ENCODE measurements around the gene RNLS.
"Not testable (repeated sequence)": the region's sequence is repeated elsewhere in the genome, so short reads cannot be mapped to it uniquely, and the experiment has no call there.

Gene RNLS

GRCh38 chr10:88297103-88297502 is 286.0 kb downstream of the RNLS start:
- DNase-seq (ENCODE audit: low read depth, low spot score): no peak

GRCh38 chr10:88293651-88294230 is 289.4 kb downstream of the RNLS start:
- no peak for DNase-seq (ENCODE audit: low read depth, low spot score)

- DNase-seq (ENCODE audit: low read depth, low spot score): no peak
Measured at GRCh38 chr10:88293073-88293472, 290.0 kb downstream of the RNLS start.

GRCh38 chr10:88292185-88292514 is 291.0 kb downstream of the RNLS start:
- no peak for DNase-seq (ENCODE audit: low read depth, low spot score)

GRCh38 chr10:88291289-88292184 is 291.6 kb downstream of the RNLS start:
- DNase-seq (ENCODE audit: low read depth, low spot score): no peak

GRCh38 chr10:88289342-88289741 is 293.8 kb downstream of the RNLS start:
- DNase-seq (ENCODE audit: low read depth, low spot score): no peak

- DNase-seq (ENCODE audit: low read depth, low spot score): no peak
Measured at GRCh38 chr10:88288320-88289059, 294.6 kb downstream of the RNLS start.

- no peak for DNase-seq (ENCODE audit: low read depth, low spot score)
Measured at GRCh38 chr10:88286030-88286429, 297.1 kb downstream of the RNLS start.

GRCh38 chr10:88281592-88282347 is 301.3 kb downstream of the RNLS start:
- DNase-seq (ENCODE audit: low read depth, low spot score): no peak

- no peak for DNase-seq (ENCODE audit: low read depth, low spot score)
Measured at GRCh38 chr10:88280518-88280917, 302.6 kb downstream of the RNLS start.

- DNase-seq (ENCODE audit: low read depth, low spot score): no peak
Measured at GRCh38 chr10:88278912-88279311, 304.2 kb downstream of the RNLS start.

- DNase-seq (ENCODE audit: low read depth, low spot score): not testable (repeated sequence)
Measured at GRCh38 chr10:88276945-88277344, 306.2 kb downstream of the RNLS start.

- no peak for DNase-seq (ENCODE audit: low read depth, low spot score)
Measured at GRCh38 chr10:88274286-88274685, 308.8 kb downstream of the RNLS start.

- DNase-seq (ENCODE audit: low read depth, low spot score): no peak
Measured at GRCh38 chr10:88273567-88273966, 309.6 kb downstream of the RNLS start.

- DNase-seq (ENCODE audit: low read depth, low spot score): no peak
Measured at GRCh38 chr10:88271761-88272543, 311.2 kb downstream of the RNLS start.

- DNase-seq (ENCODE audit: low read depth, low spot score): peak; percentile 40
Measured at GRCh38 chr10:88270871-88271713, 312.0 kb downstream of the RNLS start.

GRCh38 chr10:88270061-88270808 is 312.9 kb downstream of the RNLS start:
- no peak for DNase-seq (ENCODE audit: low read depth, low spot score)

- DNase-seq (ENCODE audit: low read depth, low spot score): no peak
Measured at GRCh38 chr10:88262591-88263234, 320.4 kb downstream of the RNLS start.

- DNase-seq (ENCODE audit: low read depth, low spot score): no peak
Measured at GRCh38 chr10:88261152-88261551, 322.0 kb downstream of the RNLS start.
